AG09309 (cell line): ENCODE results near the gene GHRH.

Experiments used
- DNase-seq: peaks from one replicate; pipeline ENCODE4 v3.0.0-alpha.2; 2010; ENCODE audit warnings: low read depth
- H3K4me3 ChIP-seq: 2 replicates; pipeline ENCODE4 v1.5.1; 2011; ENCODE audit warnings: mild to moderate bottlenecking, low read depth, low read length, moderate library complexity; ENCODE audit not compliant: control insufficient read depth
- CTCF ChIP-seq: IDR thresholded peaks from 2 replicates; pipeline ENCODE4 v1.5.1; 2011; ENCODE audit warnings: mild to moderate bottlenecking, low read depth, low read length, inconsistent platforms; ENCODE audit not compliant: insufficient read depth, control insufficient read depth; ENCODE audit errors: missing control alignments

Gene GHRH

GRCh38 chr20:37261714-37262113 is at the start of gene GHRH:
GHRH (minus strand) TSS chr20:37261814; CDS start chr20:37256889, 4,925 bp downstream.
- DNase-seq: no peak
- no peak for TF ChIP-seq CTCF
- H3K4me3 ChIP-seq: no peak within 1 kb of the TSS

- no peak for TF ChIP-seq CTCF
Observed at GRCh38 chr20:37310951-37311350, 49.3 kb upstream of the GHRH start.

GRCh38 chr20:37309936-37310590 is 48.4 kb upstream of the GHRH start:
- no peak overlapping the region for H3K4me3 ChIP-seq
- no peak for DNase-seq
- TF ChIP-seq CTCF: no peak

More at GRCh38 chr20:37310951-37311350, 49.3 kb upstream of the GHRH start:
- H3K4me3 ChIP-seq: no peak overlapping the region
- DNase-seq: no peak

- TF ChIP-seq CTCF: no peak
- DNase-seq: no peak
- H3K4me3 ChIP-seq: no peak overlapping the region
Observed at GRCh38 chr20:37309290-37309689, 47.7 kb upstream of the GHRH start.

GRCh38 chr20:37308086-37309050 is 46.8 kb upstream of the GHRH start:
- DNase-seq: no peak
- no peak for TF ChIP-seq CTCF
- H3K4me3 ChIP-seq: no peak overlapping the region

- TF ChIP-seq CTCF: no peak
- DNase-seq: no peak
- no peak overlapping the region for H3K4me3 ChIP-seq
Observed at GRCh38 chr20:37305839-37306238, 44.2 kb upstream of the GHRH start.
